Central memory CD8-positive, alpha-beta T cell (primary cell): Measurements from ENCODE around the gene TMED7.
A peak's percentile ranks its signal among the peaks of the same experiment; 100 is the strongest.
"Not testable (repeated sequence)": the region's sequence is repeated elsewhere in the genome, so short reads cannot be mapped to it uniquely, and the experiment has no call there.

Experiments
- ATAC-seq: fragments of 150-1000 bp; cut with Tn5 transposase; replicated peaks from 2 replicates; pipeline ENCODE4 v1.10.0; 2022; ENCODE audit warnings: mild to moderate bottlenecking, moderate FRiP score, moderate number of reproducible peaks; ENCODE audit not compliant: poor library complexity, severe bottlenecking; ENCODE audit errors: extremely low read depth
- DNase-seq, 2 donors: peaks; one replicate each; pipeline ENCODE4 v3.0.0; 2021; ENCODE audit warnings: low spot score in 2 of 2
- H3K27ac Mint-ChIP-seq: one replicate; pipeline ENCODE4 v1.8.0; 2022; ENCODE audit warnings: low read depth, mild to moderate bottlenecking, moderate library complexity, mixed read lengths
- H3K27me3 Mint-ChIP-seq: one replicate; pipeline ENCODE4 v1.8.0; 2022; ENCODE audit warnings: mixed read lengths
- H3K36me3 Mint-ChIP-seq: one replicate; pipeline ENCODE4 v1.8.0; 2022; ENCODE audit warnings: mild to moderate bottlenecking, moderate library complexity, mixed read lengths; ENCODE audit not compliant: insufficient read depth
- H3K4me1 Mint-ChIP-seq: one replicate; pipeline ENCODE4 v1.8.0; 2022; ENCODE audit warnings: mixed read lengths
- H3K4me3 Mint-ChIP-seq: one replicate; pipeline ENCODE4 v1.8.0; 2022; ENCODE audit warnings: mild to moderate bottlenecking, moderate library complexity, mixed read lengths
- H3K9me3 Mint-ChIP-seq: one replicate; pipeline ENCODE4 v1.8.0; 2022; ENCODE audit warnings: mixed read lengths

TMED7 gene

GRCh38 chr5:115645386-115645785, 19.6 kb upstream of the TMED7 start:
- not testable (repeated sequence) for H3K4me3 Mint-ChIP-seq, H3K9me3 Mint-ChIP-seq, H3K4me1 Mint-ChIP-seq, ATAC-seq, H3K27ac Mint-ChIP-seq, H3K36me3 Mint-ChIP-seq, DNase-seq
- peaks cover 38% of the 10 kb centered on the region for H3K27me3 Mint-ChIP-seq

GRCh38 chr5:115644046-115644445, 18.2 kb upstream of the TMED7 start:
- DNase-seq (no peak), ATAC-seq (no peak)
- H3K27ac Mint-ChIP-seq = no peak overlapping the region
- peaks cover 38% of the 10 kb centered on the region for H3K27me3 Mint-ChIP-seq
- no peaks in the 10 kb centered on the region for H3K4me1 Mint-ChIP-seq
- no peak overlapping the region for H3K4me3 Mint-ChIP-seq
- H3K36me3 Mint-ChIP-seq = peaks cover 2% of the 10 kb centered on the region
- H3K9me3 Mint-ChIP-seq = no peaks in the 10 kb centered on the region

GRCh38 chr5:115641948-115642347, 16.1 kb upstream of the TMED7 start:
- Mint-ChIP-seq H3K9me3 (no peaks in the 10 kb centered on the region), H3K4me1 (no peaks in the 10 kb centered on the region), H3K36me3 (peaks cover 2% of the 10 kb centered on the region), H3K27ac (no peak overlapping the region), H3K4me3 (no peak overlapping the region), H3K27me3 (peaks cover 38% of the 10 kb centered on the region)
- no peak for ATAC-seq
- no peak for DNase-seq

- no peak overlapping the region for H3K4me3 Mint-ChIP-seq
- H3K9me3 Mint-ChIP-seq = no peaks in the 10 kb centered on the region
- peaks cover 27% of the 10 kb centered on the region for H3K27me3 Mint-ChIP-seq
- no peak for DNase-seq
- H3K36me3 Mint-ChIP-seq = peaks cover 2% of the 10 kb centered on the region
- ATAC-seq = no peak
- H3K4me1 Mint-ChIP-seq = no peaks in the 10 kb centered on the region
- H3K27ac Mint-ChIP-seq = no peak overlapping the region
These were observed 14.4 kb upstream of the TMED7 start for GRCh38 chr5:115640274-115640673.

GRCh38 chr5:115639377-115639776, 13.5 kb upstream of the TMED7 start:
- Mint-ChIP-seq H3K36me3 (peaks cover 2% of the 10 kb centered on the region), H3K4me3 (no peak overlapping the region), H3K4me1 (peaks cover 5% of the 10 kb centered on the region), H3K27me3 (peaks cover 18% of the 10 kb centered on the region), H3K9me3 (no peaks in the 10 kb centered on the region), H3K27ac (no peak overlapping the region)
- DNase-seq (no peak), ATAC-seq (no peak)

- no peak for DNase-seq
- Mint-ChIP-seq H3K27me3 (no peaks in the 10 kb centered on the region), H3K4me3 (no peak overlapping the region), H3K4me1 (peaks cover 6% of the 10 kb centered on the region), H3K27ac (no peak overlapping the region), H3K9me3 (no peaks in the 10 kb centered on the region), H3K36me3 (peaks cover 2% of the 10 kb centered on the region)
- no peak for ATAC-seq
These were observed 11.7 kb upstream of the TMED7 start for GRCh38 chr5:115637507-115637906.

GRCh38 chr5:115636008-115636407, 10.2 kb upstream of the TMED7 start:
- DNase-seq (no peak), ATAC-seq (no peak)
- peaks cover 6% of the 10 kb centered on the region for H3K4me1 Mint-ChIP-seq
- H3K4me3 Mint-ChIP-seq = no peak overlapping the region
- no peak overlapping the region for H3K27ac Mint-ChIP-seq
- no peaks in the 10 kb centered on the region for H3K9me3 Mint-ChIP-seq
- no peaks in the 10 kb centered on the region for H3K27me3 Mint-ChIP-seq
- H3K36me3 Mint-ChIP-seq = peaks cover 2% of the 10 kb centered on the region

- Mint-ChIP-seq H3K4me1 (peaks cover 6% of the 10 kb centered on the region), H3K27ac (no peak overlapping the region), H3K4me3 (peak overlapping the region; percentile 67), H3K27me3 (no peaks in the 10 kb centered on the region), H3K36me3 (no peaks in the 10 kb centered on the region), H3K9me3 (no peaks in the 10 kb centered on the region)
- DNase-seq (peak; percentile 73 to 77), ATAC-seq (peak; percentile 88)
These were observed 8.7 kb upstream of the TMED7 start for GRCh38 chr5:115634343-115635132.

- peaks cover 7% of the 10 kb centered on the region for H3K36me3 Mint-ChIP-seq
- no peaks in the 10 kb centered on the region for H3K9me3 Mint-ChIP-seq
- H3K4me1 Mint-ChIP-seq = peaks cover 12% of the 10 kb centered on the region
- DNase-seq = no peak
- no peak for ATAC-seq
- no peak overlapping the region for H3K27ac Mint-ChIP-seq
- no peaks in the 10 kb centered on the region for H3K27me3 Mint-ChIP-seq
- H3K4me3 Mint-ChIP-seq = no peak overlapping the region
These were observed 4.1 kb upstream of the TMED7 start for GRCh38 chr5:115629903-115630302.

GRCh38 chr5:115627295-115627865, 1.5 kb upstream of the TMED7 start:
- Mint-ChIP-seq H3K27me3 (no peaks in the 10 kb centered on the region), H3K27ac (peak overlapping the region; percentile 23), H3K4me1 (peaks cover 12% of the 10 kb centered on the region)

GRCh38 chr5:115626445-115626823, 598 bp upstream of the TMED7 start:
- H3K4me1 Mint-ChIP-seq = peaks cover 20% of the 10 kb centered on the region
- no peak overlapping the region for H3K27ac Mint-ChIP-seq
- ATAC-seq (peak; percentile 11), DNase-seq (no peak)
- no peaks in the 10 kb centered on the region for H3K9me3 Mint-ChIP-seq
- H3K4me3 Mint-ChIP-seq = no peak overlapping the region
- H3K36me3 Mint-ChIP-seq = peaks cover 9% of the 10 kb centered on the region
- H3K27me3 Mint-ChIP-seq = no peaks in the 10 kb centered on the region

More at GRCh38 chr5:115627295-115627865, 1.5 kb upstream of the TMED7 start:
- ATAC-seq (no peak), DNase-seq (no peak)
- Mint-ChIP-seq H3K4me3 (peak overlapping the region; percentile 33), H3K9me3 (no peaks in the 10 kb centered on the region), H3K36me3 (peaks cover 7% of the 10 kb centered on the region)

GRCh38 chr5:115624994-115625393, 842 bp downstream of the TMED7 start:
- Mint-ChIP-seq H3K36me3 (peaks cover 20% of the 10 kb centered on the region), H3K4me3 (no peak overlapping the region), H3K4me1 (peaks cover 23% of the 10 kb centered on the region), H3K27me3 (no peaks in the 10 kb centered on the region), H3K27ac (no peak overlapping the region), H3K9me3 (no peaks in the 10 kb centered on the region)
- ATAC-seq = no peak
- DNase-seq = no peak

- ATAC-seq (no peak), DNase-seq (no peak)
- H3K36me3 Mint-ChIP-seq = peaks cover 28% of the 10 kb centered on the region
- H3K4me1 Mint-ChIP-seq = peaks cover 23% of the 10 kb centered on the region
- H3K27me3 Mint-ChIP-seq = no peaks in the 10 kb centered on the region
- no peak overlapping the region for H3K4me3 Mint-ChIP-seq
- H3K27ac Mint-ChIP-seq = no peak overlapping the region
- no peaks in the 10 kb centered on the region for H3K9me3 Mint-ChIP-seq
These were observed 2.2 kb downstream of the TMED7 start for GRCh38 chr5:115623658-115624057.
